ENCODE data around the gene BCL2L13.

The BCL2L13 gene

GRCh38 chr22:17717708-17718107 is 79.2 kb downstream of the BCL2L13 start:
- H3K9ac ChIP-seq (ENCODE audit: low read length in 5 of 5): no peak overlapping the region
- H3K4me1 ChIP-seq (ENCODE audit: control insufficient read depth in 5 of 5, insufficient read depth in 5 of 5, low read length in 5 of 5): peaks cover 0 to 4% (median 0%) of the 10 kb centered on the region in 5 donors
- no peak overlapping the region for H3K4me3 ChIP-seq (ENCODE audit: low read depth in 1 of 5, low read length in 5 of 5)
- H3K27me3 ChIP-seq (ENCODE audit: control insufficient read depth in 5 of 5, insufficient read depth in 4 of 5, low read length in 5 of 5): no peaks in the 10 kb centered on the region
- H3K9me3 ChIP-seq (ENCODE audit: control insufficient read depth in 5 of 5, low read length in 5 of 5): no peaks in the 10 kb centered on the region
- H3K36me3 ChIP-seq (ENCODE audit: control insufficient read depth in 5 of 5, insufficient read depth in 5 of 5, low read length in 5 of 5): peaks cover 0 to 4% (median 0%) of the 10 kb centered on the region in 5 donors
- H3K27ac ChIP-seq (ENCODE audit: low read depth, low read length): peak overlapping the region; percentile 7

GRCh38 chr22:17719911-17720310 is 81.4 kb downstream of the BCL2L13 start:
- Histone ChIP-seq H3K4me3 (ENCODE audit: low read depth in 1 of 5, low read length in 5 of 5) (no peak overlapping the region), H3K27ac (ENCODE audit: low read depth, low read length) (no peak overlapping the region), H3K4me1 (ENCODE audit: control insufficient read depth in 5 of 5, insufficient read depth in 5 of 5, low read length in 5 of 5) (peaks cover 0 to 4% (median 0%) of the 10 kb centered on the region in 5 donors), H3K9me3 (ENCODE audit: control insufficient read depth in 5 of 5, low read length in 5 of 5) (no peaks in the 10 kb centered on the region), H3K9ac (ENCODE audit: low read length in 5 of 5) (no peak overlapping the region), H3K27me3 (ENCODE audit: control insufficient read depth in 5 of 5, insufficient read depth in 4 of 5, low read length in 5 of 5) (no peaks in the 10 kb centered on the region), H3K36me3 (ENCODE audit: control insufficient read depth in 5 of 5, insufficient read depth in 5 of 5, low read length in 5 of 5) (peaks cover 0 to 7% (median 0%) of the 10 kb centered on the region in 5 donors)

GRCh38 chr22:17724241-17724640 is 85.7 kb downstream of the BCL2L13 start:
- H3K27me3 ChIP-seq (ENCODE audit: control insufficient read depth in 5 of 5, insufficient read depth in 4 of 5, low read length in 5 of 5): no peaks in the 10 kb centered on the region
- no peaks in the 10 kb centered on the region for H3K9me3 ChIP-seq (ENCODE audit: control insufficient read depth in 5 of 5, low read length in 5 of 5)
- H3K4me3 ChIP-seq (ENCODE audit: low read depth in 1 of 5, low read length in 5 of 5): no peak overlapping the region
- no peak overlapping the region for H3K9ac ChIP-seq (ENCODE audit: low read length in 5 of 5)
- H3K27ac ChIP-seq (ENCODE audit: low read depth, low read length): no peak overlapping the region
- peaks cover 0 to 2% (median 0%) of the 10 kb centered on the region in 5 donors for H3K4me1 ChIP-seq (ENCODE audit: control insufficient read depth in 5 of 5, insufficient read depth in 5 of 5, low read length in 5 of 5)
- H3K36me3 ChIP-seq (ENCODE audit: control insufficient read depth in 5 of 5, insufficient read depth in 5 of 5, low read length in 5 of 5): peaks cover 0 to 30% (median 22%) of the 10 kb centered on the region in 5 donors

- H3K36me3 ChIP-seq (ENCODE audit: control insufficient read depth in 5 of 5, insufficient read depth in 5 of 5, low read length in 5 of 5): peaks cover under 1 to 36% (median 29%) of the 10 kb centered on the region in 5 donors
- no peaks in the 10 kb centered on the region for H3K27me3 ChIP-seq (ENCODE audit: control insufficient read depth in 5 of 5, insufficient read depth in 4 of 5, low read length in 5 of 5)
- no peak overlapping the region for H3K27ac ChIP-seq (ENCODE audit: low read depth, low read length)
- H3K9me3 ChIP-seq (ENCODE audit: control insufficient read depth in 5 of 5, low read length in 5 of 5): no peaks in the 10 kb centered on the region
- H3K4me3 ChIP-seq (ENCODE audit: low read depth in 1 of 5, low read length in 5 of 5): no peak overlapping the region
- H3K4me1 ChIP-seq (ENCODE audit: control insufficient read depth in 5 of 5, insufficient read depth in 5 of 5, low read length in 5 of 5): peaks cover 0 to 2% (median 0%) of the 10 kb centered on the region in 5 donors
- no peak overlapping the region for H3K9ac ChIP-seq (ENCODE audit: low read length in 5 of 5)
Observed at GRCh38 chr22:17724678-17725499, 86.3 kb downstream of the BCL2L13 start.

- peaks cover 0 to 2% (median 0%) of the 10 kb centered on the region in 5 donors for H3K4me1 ChIP-seq (ENCODE audit: control insufficient read depth in 5 of 5, insufficient read depth in 5 of 5, low read length in 5 of 5)
- no peaks in the 10 kb centered on the region for H3K27me3 ChIP-seq (ENCODE audit: control insufficient read depth in 5 of 5, insufficient read depth in 4 of 5, low read length in 5 of 5)
- no peak overlapping the region for H3K27ac ChIP-seq (ENCODE audit: low read depth, low read length)
- H3K9ac ChIP-seq (ENCODE audit: low read length in 5 of 5): no peak overlapping the region
- no peaks in the 10 kb centered on the region for H3K9me3 ChIP-seq (ENCODE audit: control insufficient read depth in 5 of 5, low read length in 5 of 5)
- H3K36me3 ChIP-seq (ENCODE audit: control insufficient read depth in 5 of 5, insufficient read depth in 5 of 5, low read length in 5 of 5): peaks cover 4 to 42% (median 34%) of the 10 kb centered on the region in 5 donors
- H3K4me3 ChIP-seq (ENCODE audit: low read depth in 1 of 5, low read length in 5 of 5): no peak overlapping the region
Observed at GRCh38 chr22:17725500-17725796, 86.9 kb downstream of the BCL2L13 start.

GRCh38 chr22:17726006-17726927 is 87.7 kb downstream of the BCL2L13 start:
- Histone ChIP-seq H3K9me3 (ENCODE audit: control insufficient read depth in 5 of 5, low read length in 5 of 5) (no peaks in the 10 kb centered on the region), H3K4me1 (ENCODE audit: control insufficient read depth in 5 of 5, insufficient read depth in 5 of 5, low read length in 5 of 5) (peaks cover 0 to 2% (median under 1%) of the 10 kb centered on the region in 5 donors), H3K9ac (ENCODE audit: low read length in 5 of 5) (no peak overlapping the region), H3K27ac (ENCODE audit: low read depth, low read length) (no peak overlapping the region), H3K36me3 (ENCODE audit: control insufficient read depth in 5 of 5, insufficient read depth in 5 of 5, low read length in 5 of 5) (peaks cover 6 to 46% (median 38%) of the 10 kb centered on the region in 5 donors), H3K27me3 (ENCODE audit: control insufficient read depth in 5 of 5, insufficient read depth in 4 of 5, low read length in 5 of 5) (no peaks in the 10 kb centered on the region), H3K4me3 (ENCODE audit: low read depth in 1 of 5, low read length in 5 of 5) (no peak overlapping the region)

GRCh38 chr22:17726928-17727897 is 88.7 kb downstream of the BCL2L13 start:
- no peaks in the 10 kb centered on the region for H3K9me3 ChIP-seq (ENCODE audit: control insufficient read depth in 5 of 5, low read length in 5 of 5)
- H3K36me3 ChIP-seq (ENCODE audit: control insufficient read depth in 5 of 5, insufficient read depth in 5 of 5, low read length in 5 of 5): peaks cover 6 to 54% (median 48%) of the 10 kb centered on the region in 5 donors
- H3K4me1 ChIP-seq (ENCODE audit: control insufficient read depth in 5 of 5, insufficient read depth in 5 of 5, low read length in 5 of 5): peaks cover 2 to 7% (median 3%) of the 10 kb centered on the region in 5 donors
- no peak overlapping the region for H3K4me3 ChIP-seq (ENCODE audit: low read depth in 1 of 5, low read length in 5 of 5)
- H3K27ac ChIP-seq (ENCODE audit: low read depth, low read length): no peak overlapping the region
- H3K27me3 ChIP-seq (ENCODE audit: control insufficient read depth in 5 of 5, insufficient read depth in 4 of 5, low read length in 5 of 5): no peaks in the 10 kb centered on the region
- no peak overlapping the region for H3K9ac ChIP-seq (ENCODE audit: low read length in 5 of 5)

GRCh38 chr22:17728786-17729185 is 90.2 kb downstream of the BCL2L13 start:
- no peak overlapping the region for H3K4me3 ChIP-seq (ENCODE audit: low read depth in 1 of 5, low read length in 5 of 5)
- H3K27ac ChIP-seq (ENCODE audit: low read depth, low read length): no peak overlapping the region
- H3K36me3 ChIP-seq (ENCODE audit: control insufficient read depth in 5 of 5, insufficient read depth in 5 of 5, low read length in 5 of 5): peaks cover 14 to 67% (median 62%) of the 10 kb centered on the region in 5 donors
- no peaks in the 10 kb centered on the region for H3K9me3 ChIP-seq (ENCODE audit: control insufficient read depth in 5 of 5, low read length in 5 of 5)
- no peaks in the 10 kb centered on the region for H3K27me3 ChIP-seq (ENCODE audit: control insufficient read depth in 5 of 5, insufficient read depth in 4 of 5, low read length in 5 of 5)
- peaks cover 2 to 7% (median 3%) of the 10 kb centered on the region in 5 donors for H3K4me1 ChIP-seq (ENCODE audit: control insufficient read depth in 5 of 5, insufficient read depth in 5 of 5, low read length in 5 of 5)
- no peak overlapping the region for H3K9ac ChIP-seq (ENCODE audit: low read length in 5 of 5)

- H3K4me3 ChIP-seq (ENCODE audit: low read depth in 1 of 5, low read length in 5 of 5): no peak overlapping the region
- no peak overlapping the region for H3K27ac ChIP-seq (ENCODE audit: low read depth, low read length)
- no peak overlapping the region for H3K9ac ChIP-seq (ENCODE audit: low read length in 5 of 5)
- H3K27me3 ChIP-seq (ENCODE audit: control insufficient read depth in 5 of 5, insufficient read depth in 4 of 5, low read length in 5 of 5): no peaks in the 10 kb centered on the region
- peaks cover 2 to 7% (median 3%) of the 10 kb centered on the region in 5 donors for H3K4me1 ChIP-seq (ENCODE audit: control insufficient read depth in 5 of 5, insufficient read depth in 5 of 5, low read length in 5 of 5)
- no peaks in the 10 kb centered on the region for H3K9me3 ChIP-seq (ENCODE audit: control insufficient read depth in 5 of 5, low read length in 5 of 5)
- H3K36me3 ChIP-seq (ENCODE audit: control insufficient read depth in 5 of 5, insufficient read depth in 5 of 5, low read length in 5 of 5): peaks cover 17 to 75% (median 68%) of the 10 kb centered on the region in 5 donors
Observed at GRCh38 chr22:17729561-17729960, 91.0 kb downstream of the BCL2L13 start.
